AG04449 (cell line): ENCODE data around the gene TTC33.

Experiments
- CTCF ChIA-PET: fragments of 350-600 bp; formaldehyde crosslinking; extraction: SDS; loops from one replicate; lab custom pipeline; 2021; ENCODE audit warnings: antibody characterized with exemption; lab: Yijun Ruan, JAX
- POLR2A ChIA-PET: fragments of 400-600, 350-600 bp; formaldehyde crosslinking; extraction: SDS; loops from one replicate; lab custom pipeline; 2020; ENCODE audit warnings: antibody characterized with exemption, inconsistent platforms; lab: Yijun Ruan, JAX
- DNase-seq: peaks from one replicate; pipeline ENCODE4 v3.0.0-alpha.2; 2010; ENCODE audit warnings: low read depth, low spot score
- H3K4me3 ChIP-seq: 2 replicates; pipeline ENCODE4 v1.5.1; 2011; ENCODE audit warnings: low read depth, mild to moderate bottlenecking, control low read depth, low read length
- CTCF ChIP-seq: IDR thresholded peaks from one replicate; pipeline ENCODE4 v1.5.1; 2011; ENCODE audit warnings: mild to moderate bottlenecking, moderate library complexity, low read length, control low read depth, inconsistent platforms; ENCODE audit not compliant: insufficient read depth; ENCODE audit errors: missing control alignments

Gene TTC33

GRCh38 chr5:40676613-40677343 lies 79.0 kb downstream of the TTC33 start:
- ChIA-PET POLR2A (interaction anchor here (0.6 to 0.7 kb wide), 2 partner anchors 49 to 212 kb away, joined by 3 read pairs; no protein-coding TSS in a partner anchor), CTCF (interaction anchor here (0.9 to 1.3 kb wide), 4 partner anchors 14 to 169 kb away, joined by 3 to 5 read pairs (median 3); no protein-coding TSS in a partner anchor)
- no peak for TF ChIP-seq CTCF
- no peak overlapping the region for H3K4me3 ChIP-seq
- no peak for DNase-seq

- H3K4me3 ChIP-seq = no peak overlapping the region
- no peak for TF ChIP-seq CTCF
- DNase-seq = no peak
- ChIA-PET CTCF (interaction anchor here (0.9 to 1.3 kb wide), 2 partner anchors 123 to 964 kb away, joined by 3 read pairs; no protein-coding TSS in a partner anchor), POLR2A (interaction anchor here (0.7 kb wide), 1 partner anchor 48 kb away, joined by 3 read pairs; no protein-coding TSS in a partner anchor)
These were observed 80.2 kb downstream of the TTC33 start for GRCh38 chr5:40675396-40676133.

GRCh38 chr5:40674661-40675235 lies 81.0 kb downstream of the TTC33 start:
- H3K4me3 ChIP-seq = no peak overlapping the region
- ChIA-PET POLR2A (no interaction called here), CTCF (no interaction called here)
- DNase-seq = no peak
- no peak for TF ChIP-seq CTCF

- TF ChIP-seq CTCF = no peak
- ChIA-PET CTCF (no interaction called here), POLR2A (no interaction called here)
- no peak for DNase-seq
- no peak overlapping the region for H3K4me3 ChIP-seq
These were observed 83.3 kb downstream of the TTC33 start for GRCh38 chr5:40672425-40672824.

- CTCF ChIA-PET = no interaction called here
- no peak overlapping the region for H3K4me3 ChIP-seq
- no peak for TF ChIP-seq CTCF
- POLR2A ChIA-PET = no interaction called here
- no peak for DNase-seq
These were observed 86.0 kb downstream of the TTC33 start for GRCh38 chr5:40669606-40670390.
